ENCODE data around the gene SIDT2.

- no peak for TF ChIP-seq POLR2AphosphoS5 (IDR thresholded peaks at IDR 0.05; ENCODE audit: insufficient read depth, low read depth, low read length)
- no peak for TF ChIP-seq CTCF (IDR thresholded peaks at IDR 0.05; ENCODE audit: extremely low read depth in 1 of 2, insufficient read depth in 1 of 2, low read depth in 1 of 2, low read length in 2 of 2)
These were observed 50.9 kb downstream of the SIDT2 start for GRCh38 chr11:117229411-117229810.

Measured in endothelial cell of umbilical vein (primary cell).